ENCODE measurements around the gene SNX6. TPM values are rescaled to one million over a fixed set of nuclear protein-coding genes. Genes with fewer than 3 reads are reported as not detected.
A peak's percentile ranks its signal among the peaks of the same experiment; 100 is the strongest.
"Not testable (repeated sequence)": the region's sequence is repeated elsewhere in the genome, so short reads cannot be mapped to it uniquely, and the experiment has no call there.

The SNX6 gene
- total and polyA plus RNA-seq, 10 of the 15 experiments (the other 5 are each of a cell fraction or from before 2014, with no cell fraction given) = 34.4 to 107 (median 71.7) TPM

GRCh38 chr14:34549276-34549966, 80.5 kb downstream of the SNX6 start:
- not testable (repeated sequence) for ATAC-seq

GRCh38 chr14:34548472-34548981, 81.4 kb downstream of the SNX6 start:
- intact Hi-C loops (cut with micrococcal nuclease; ENCODE audit: unreplicated experiment) (no loop called here), in situ Hi-C loops (cut with MboI) (no loop called here)
- Histone ChIP-seq H2AFZ (ENCODE audit: control insufficient read depth, low read depth, low read length) (no peak overlapping the region), H3K9ac (ENCODE audit: control insufficient read depth, insufficient read depth, low read length) (no peak overlapping the region), H3K36me3 (ENCODE audit: control insufficient read depth in 2 of 2, insufficient read depth in 2 of 2, low read length in 1 of 2) (no peaks in the 10 kb centered on the region), H3K79me2 (ENCODE audit: control insufficient read depth, insufficient read depth, low read length) (no peaks in the 10 kb centered on the region), H4K20me1 (ENCODE audit: control insufficient read depth, insufficient read depth) (no peaks in the 10 kb centered on the region), H3K4me2 (ENCODE audit: control insufficient read depth, insufficient read depth) (no peak overlapping the region), H3K4me1 (ENCODE audit: control insufficient read depth, insufficient read depth, low read length) (no peaks in the 10 kb centered on the region), H3K9me3 (replicated peaks; ENCODE audit: control insufficient read depth, insufficient read depth, low read length) (no peaks in the 10 kb centered on the region), H3K27me3 (replicated peaks in 1 of 2; ENCODE audit: control insufficient read depth in 2 of 2, insufficient read depth in 2 of 2, low read length in 1 of 2) (no peaks in the 10 kb centered on the region), H3K4me3 (no peak overlapping the region), H3K27ac (ENCODE audit: control insufficient read depth, insufficient read depth) (no peak overlapping the region)
- ChIA-PET CTCF (interaction anchor here (0.9 to 1.7 kb wide), 2 partner anchors 16 to 217 kb away, joined by 4 to 6 read pairs; no protein-coding TSS in a partner anchor), POLR2A (interaction anchor here (0.6 kb wide), 1 partner anchor 1083 kb away, joined by 4 read pairs; no protein-coding TSS in a partner anchor), RAD21 (ENCODE audit: unreplicated experiment) (no interaction called here), SMC1A (ENCODE audit: uncharacterized antibody, unreplicated experiment) (no interaction called here)
- no peak for FAIRE-seq
- WGBS (ENCODE audit: insufficient coverage, insufficient replicate concordance, low lambda C conversion rate, missing lambda C conversion rate) = 63% methylated on average over 14 of the region's 14 CpGs
- no peak for ATAC-seq
- DNase-seq (ENCODE audit: low read depth, low spot score) = no peak
- BruUV-seq (replicated peaks) = no TSS peak
- TF ChIP-seq NFYB (IDR thresholded peaks at IDR 0.05; ENCODE audit: insufficient read depth, low read depth, low read length) (no peak), NKRF (conservative IDR thresholded peaks at IDR 0.05) (no peak), ESRRA (IDR thresholded peaks at IDR 0.05; ENCODE audit: low read length) (no peak), NR2F1 (conservative IDR thresholded peaks at IDR 0.05) (no peak), MLLT1 (IDR thresholded peaks at IDR 0.05) (peak; percentile 55; the same call in 1 of the 2 replicates), TARDBP (IDR thresholded peaks at IDR 0.05; ENCODE audit: borderline replicate concordance) (no peak), NR2C2 (IDR thresholded peaks at IDR 0.05; ENCODE audit: borderline replicate concordance, control insufficient read depth, insufficient read length, low read depth) (no peak), BCL3 (IDR thresholded peaks at IDR 0.05; ENCODE audit: borderline replicate concordance, insufficient read depth, low read depth, low read length, poor library complexity, severe bottlenecking) (no peak)

More at GRCh38 chr14:34549276-34549966, 80.5 kb downstream of the SNX6 start:
- H2AFZ ChIP-seq (ENCODE audit: control insufficient read depth, low read depth, low read length); H4K20me1 ChIP-seq (ENCODE audit: control insufficient read depth, insufficient read depth); H3K27me3 ChIP-seq (replicated peaks in 1 of 2; ENCODE audit: control insufficient read depth in 2 of 2, insufficient read depth in 2 of 2, low read length in 1 of 2); FAIRE-seq; H3K9me3 ChIP-seq (replicated peaks; ENCODE audit: control insufficient read depth, insufficient read depth, low read length); BruUV-seq (replicated peaks); H3K9ac ChIP-seq (ENCODE audit: control insufficient read depth, insufficient read depth, low read length); H3K4me2 ChIP-seq (ENCODE audit: control insufficient read depth, insufficient read depth); H3K36me3 ChIP-seq (ENCODE audit: control insufficient read depth in 2 of 2, insufficient read depth in 2 of 2, low read length in 1 of 2); H3K4me3 ChIP-seq; H3K27ac ChIP-seq (ENCODE audit: control insufficient read depth, insufficient read depth); RAD21 ChIA-PET (ENCODE audit: unreplicated experiment); H3K79me2 ChIP-seq (ENCODE audit: control insufficient read depth, insufficient read depth, low read length); intact Hi-C loops (cut with micrococcal nuclease; ENCODE audit: unreplicated experiment); DNase-seq (ENCODE audit: low read depth, low spot score); in situ Hi-C loops (cut with MboI); H3K4me1 ChIP-seq (ENCODE audit: control insufficient read depth, insufficient read depth, low read length); SMC1A ChIA-PET (ENCODE audit: uncharacterized antibody, unreplicated experiment); POLR2A ChIA-PET: not testable (repeated sequence)
- WGBS (ENCODE audit: insufficient coverage, insufficient replicate concordance, low lambda C conversion rate, missing lambda C conversion rate) = 76% methylated on average over 19 of the region's 19 CpGs
- CTCF ChIA-PET = interaction anchor here (0.9 to 1.7 kb wide), 2 partner anchors 15 to 218 kb away, joined by 4 to 6 read pairs; no protein-coding TSS in a partner anchor
